Heart left ventricle (tissue), 16 donors: Measurements from ENCODE around the gene FAM171A1. TPM values are rescaled to one million over a fixed set of nuclear protein-coding genes. Genes with fewer than 3 reads are reported as not detected.
"Not testable (repeated sequence)": the region's sequence is repeated elsewhere in the genome, so short reads cannot be mapped to it uniquely, and the experiment has no call there.

Source experiments
- ATAC-seq, 4 donors: fragments of 200-7000 bp; cut with Tn5 transposase; one replicate each; pipeline ENCODE4 v1.9.1; 2020 to 2022; ENCODE audit warnings: moderate library complexity in 4 of 4, mild to moderate bottlenecking in 3 of 4, moderate number of reproducible peaks in 1 of 4
- DNase-seq, 5 donors: peaks; one replicate each; pipeline ENCODE4 v3.0.0-alpha.2; 2020
- H3K27ac ChIP-seq, 12 donors: fragments of 200-600 bp; sonication (generic) in 4 of 12; one replicate each; pipeline versions ENCODE4 v1.5.0 to v1.8.0; 2016 to 2022; ENCODE audit warnings: mild to moderate bottlenecking in 2 of 12
- H3K27me3 ChIP-seq, 9 donors: fragments of 200-600 bp; sonication (generic) in 2 of 9; one replicate each; pipeline versions ENCODE4 v1.5.1 to v1.8.0; 2016 to 2022; ENCODE audit warnings: mild to moderate bottlenecking in 3 of 9
- H3K36me3 ChIP-seq, 9 donors: fragments of 200-600 bp; sonication (generic) in 2 of 9; one replicate each; pipeline versions ENCODE4 v1.5.0 to v1.8.0; 2018 to 2022; ENCODE audit warnings: mild to moderate bottlenecking in 2 of 9
- H3K4me1 ChIP-seq, 12 donors: fragments of 200-600 bp; sonication (generic) in 4 of 12; one replicate each; pipeline versions ENCODE4 v1.5.0 to v1.8.0; 2016 to 2022; ENCODE audit warnings: mild to moderate bottlenecking in 3 of 12
- H3K4me3 ChIP-seq, 12 donors: fragments of 200-600 bp; sonication (generic) in 4 of 12; one replicate each; pipeline versions ENCODE4 v1.5.0 to v1.8.0; 2017 to 2022; ENCODE audit warnings: mild to moderate bottlenecking in 9 of 12, moderate library complexity in 4 of 12
- H3K9me3 ChIP-seq, 12 donors: fragments of 200-600 bp; sonication (generic) in 4 of 12; one replicate each; pipeline versions ENCODE4 v1.5.0 to v1.8.0; 2016 to 2022; ENCODE audit warnings: mild to moderate bottlenecking in 1 of 12
- POLR2A ChIP-seq, 2 donors: fragments of 450-650 bp; IDR thresholded peaks; one replicate each; pipeline ENCODE4 v1.6.1; 2017; ENCODE audit warnings: antibody characterized with exemption in 2 of 2, mild to moderate bottlenecking in 2 of 2, moderate library complexity in 2 of 2
- WGBS, 4 donors: extraction: QIAGEN DNeasy Blood & Tissue Kit in 2 of 4; methylation state at CpG; one replicate each; pipeline versions ENCODE4 v1.1.5 to v1.1.7; 2013 to 2018; 5-methylcytosine and 5-hydroxymethylcytosine counted together
- intact Hi-C, 10 donors: fragments of 100-400 bp; cut with DNase I; formaldehyde crosslinking; loops; one replicate each; pipeline versions ENCODE4 v1.11.1 to v1.14.2; 2022
- polyA plus RNA-seq, 2 donors: library from polyadenylated mRNA; stranded (reverse); fragments of 200-250 nt; gene quantifications; one replicate each; pipeline ENCODE4 v1.2.3, GENCODE V29; 2013
- total RNA-seq, 9 donors: library from RNA; depleted of rRNA in 2 of 9; stranded (reverse); fragments of >200 nt in 2 of 9; fragmentation: NEBNext Ultra II Directional in 3 of 9; extraction: Animal tissue kit (Norgen Biotek cat#: 25700) in 3 of 9; gene quantifications; one replicate each; pipeline versions ENCODE4 v1.1.0 to v1.2.4, GENCODE V29; 2016 to 2023
- TF ChIP-seq, protein P1 (sequence below), 12 donors: fragments of 200-600 bp; sonication (generic) in 4 of 12; IDR thresholded peaks; one replicate each; pipeline versions ENCODE4 v1.5.0 to v1.8.0; 2018 to 2022; ENCODE audit warnings: antibody characterized with exemption in 12 of 12, mild to moderate bottlenecking in 5 of 12
- donor health status: ischemic (EF 13 %, LVEDD 7.1; RV severe dilation, severe dysfunction).
- donor health status: healthy with polysubstance abuse.
- donor health status: DM: no; HTN: yes; CAD: no.
- donor health status: DM: no; HTN: no; CAD: no.
- donor health status: ischemic (EF 25% LVEDD 6.9; RV normal size, moderate dysfunction).
- donor health status: ischemic (EF 25% LVEDD 5.7; RV mildly dilated, moderate dysfunction).
- donor health status: healthy.
- donor health status: DM: yes; HTN: yes; CAD: no.
- donor health status: ischemic (EF 35%, LVEDD 5.7; RV mildly dilated, moderate dysfunction).
- donor health status: nonischemic (EF 11% LVEDD 7.7; RV severe dilation, severe dysfunction).
- donor health status: DM: yes; HTN: yes; CAD: no.
- donor health status: PGD.
- donor health status: ischemic (EF 29% LVEDD 5.4; RV normal size, mild dysfunction).
- donor health status: nonischemic (EF 23%, LVEDD 6.1; RV moderate dilation, normal function).

Gene FAM171A1
- total and polyA plus RNA-seq, 11 donors: 4.1 to 18.0 (median 9.8) TPM

DNA sequence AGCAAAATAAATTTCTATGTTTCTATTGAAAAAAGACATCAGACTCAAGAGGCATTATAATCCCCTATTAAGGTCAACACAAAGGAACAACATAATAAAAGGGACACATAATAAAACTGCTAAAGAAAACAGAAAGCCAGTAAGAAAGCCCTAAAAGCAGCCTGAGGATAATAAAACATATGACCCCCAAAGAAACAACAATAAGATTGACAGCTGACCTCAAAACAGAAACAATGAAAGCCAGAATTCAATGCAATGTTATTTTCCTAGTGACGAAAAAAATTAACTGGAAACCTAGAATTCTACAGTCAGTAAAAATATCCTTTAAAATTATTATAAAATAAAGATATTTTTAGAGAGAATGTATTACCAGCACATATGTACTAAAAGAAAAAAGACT lies 44.9 kb upstream of the FAM171A1 start:
- ATAC-seq: no peak
- Histone ChIP-seq H3K27me3 (no peaks in the 10 kb centered on the region), H3K36me3 (no peaks in the 10 kb centered on the region), H3K9me3 (peaks cover 0 to 15% (median 0%) of the 10 kb centered on the region in 12 donors), H3K27ac (no peak overlapping the region), H3K4me1 (no peaks in the 10 kb centered on the region), H3K4me3 (no peak overlapping the region)
- intact Hi-C loops: loop anchor here in 1 of 10 donors (5.0 kb wide), 1 partner anchor 204 kb away; no protein-coding TSS in a partner anchor
- 84 to 94% (median 89%) methylated on average over 1 of the region's 1 CpG for WGBS, 4 donors
- no peak for DNase-seq
- TF ChIP-seq POLR2A (IDR thresholded peaks at IDR 0.05): no peak
- TF ChIP-seq, protein P1, sequence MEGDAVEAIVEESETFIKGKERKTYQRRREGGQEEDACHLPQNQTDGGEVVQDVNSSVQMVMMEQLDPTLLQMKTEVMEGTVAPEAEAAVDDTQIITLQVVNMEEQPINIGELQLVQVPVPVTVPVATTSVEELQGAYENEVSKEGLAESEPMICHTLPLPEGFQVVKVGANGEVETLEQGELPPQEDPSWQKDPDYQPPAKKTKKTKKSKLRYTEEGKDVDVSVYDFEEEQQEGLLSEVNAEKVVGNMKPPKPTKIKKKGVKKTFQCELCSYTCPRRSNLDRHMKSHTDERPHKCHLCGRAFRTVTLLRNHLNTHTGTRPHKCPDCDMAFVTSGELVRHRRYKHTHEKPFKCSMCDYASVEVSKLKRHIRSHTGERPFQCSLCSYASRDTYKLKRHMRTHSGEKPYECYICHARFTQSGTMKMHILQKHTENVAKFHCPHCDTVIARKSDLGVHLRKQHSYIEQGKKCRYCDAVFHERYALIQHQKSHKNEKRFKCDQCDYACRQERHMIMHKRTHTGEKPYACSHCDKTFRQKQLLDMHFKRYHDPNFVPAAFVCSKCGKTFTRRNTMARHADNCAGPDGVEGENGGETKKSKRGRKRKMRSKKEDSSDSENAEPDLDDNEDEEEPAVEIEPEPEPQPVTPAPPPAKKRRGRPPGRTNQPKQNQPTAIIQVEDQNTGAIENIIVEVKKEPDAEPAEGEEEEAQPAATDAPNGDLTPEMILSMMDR (IDR thresholded peaks at IDR 0.05): no peak

- Histone ChIP-seq H3K9me3 (peaks cover 0 to 9% (median 0%) of the 10 kb centered on the region in 12 donors), H3K4me3 (no peak overlapping the region), H3K36me3 (no peaks in the 10 kb centered on the region), H3K27me3 (no peaks in the 10 kb centered on the region), H3K27ac (no peak overlapping the region), H3K4me1 (peaks cover 0 to 4% (median 0%) of the 10 kb centered on the region in 12 donors)
- peak in 1 of 4 donors; percentile 63 for ATAC-seq
- 52 to 66% (median 57%) methylated on average over 4 of the region's 4 CpGs for WGBS, 4 donors
- DNase-seq: no peak
- intact Hi-C loops: no loop called here
- TF ChIP-seq, protein P1 (IDR thresholded peaks at IDR 0.05): no peak
- no peak for TF ChIP-seq POLR2A (IDR thresholded peaks at IDR 0.05)
Measured at GRCh38 chr10:15411010-15411409, 39.9 kb upstream of the FAM171A1 start.

- H3K27ac ChIP-seq, H3K27me3 ChIP-seq, H3K4me3 ChIP-seq, DNase-seq, intact Hi-C loops, H3K9me3 ChIP-seq, ATAC-seq, H3K36me3 ChIP-seq, H3K4me1 ChIP-seq: not testable (repeated sequence)
- 88 to 90% (median 89%) methylated on average over 2 of the region's 2 CpGs for WGBS, 4 donors
Measured at GRCh38 chr10:15409350-15409749, 38.3 kb upstream of the FAM171A1 start.

- Histone ChIP-seq H3K27ac (no peak overlapping the region), H3K9me3 (peaks cover 0 to 14% (median 0%) of the 10 kb centered on the region in 12 donors), H3K4me1 (peaks cover 0 to 4% (median 0%) of the 10 kb centered on the region in 12 donors), H3K36me3 (no peaks in the 10 kb centered on the region), H3K4me3 (no peak overlapping the region), H3K27me3 (no peaks in the 10 kb centered on the region)
- ATAC-seq: no peak
- WGBS, 4 donors: 68 to 86% (median 81%) methylated on average over 5 of the region's 5 CpGs
- TF ChIP-seq, protein P1 (IDR thresholded peaks at IDR 0.05): no peak
- no peak for TF ChIP-seq POLR2A (IDR thresholded peaks at IDR 0.05)
- intact Hi-C loops: no loop called here
- no peak for DNase-seq
Measured at GRCh38 chr10:15408557-15408956, 37.5 kb upstream of the FAM171A1 start.

DNA sequence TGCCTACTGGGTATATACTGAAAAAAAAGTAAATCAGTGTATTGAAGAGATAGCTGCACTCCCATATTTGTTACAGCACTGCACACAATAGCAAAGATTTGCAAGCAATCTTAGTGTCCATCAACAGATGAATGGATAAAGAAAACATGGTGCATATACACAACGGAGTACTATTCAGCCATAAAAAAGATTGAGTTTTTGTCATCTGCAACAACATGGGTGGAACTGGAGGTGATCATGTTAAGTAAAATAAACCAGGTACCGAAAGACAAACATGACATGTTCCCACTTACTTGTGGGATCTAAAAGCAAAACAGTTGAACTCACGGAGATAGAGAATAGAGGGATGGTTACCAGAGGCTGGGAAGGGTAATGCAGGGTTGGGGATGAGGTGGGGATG lies 34.2 kb upstream of the FAM171A1 start:
- peaks cover 0 to 30% (median 0%) of the 10 kb centered on the region in 12 donors for H3K9me3 ChIP-seq
- no peak overlapping the region for H3K27ac ChIP-seq
- H3K36me3 ChIP-seq: no peaks in the 10 kb centered on the region
- no peak overlapping the region for H3K4me3 ChIP-seq
- H3K27me3 ChIP-seq: no peaks in the 10 kb centered on the region
- ATAC-seq (no peak), DNase-seq (no peak)
- WGBS, 4 donors: 92 to 96% (median 94%) methylated on average over 3 of the region's 3 CpGs
- intact Hi-C loops: no loop called here
- no peak for TF ChIP-seq POLR2A (IDR thresholded peaks at IDR 0.05)
- TF ChIP-seq, protein P1 (IDR thresholded peaks at IDR 0.05): no peak
- no peaks in the 10 kb centered on the region for H3K4me1 ChIP-seq
